OCI-LY7 (cell line): ENCODE measurements around the gene PSKH1. TPM values are rescaled to one million over a fixed set of nuclear protein-coding genes. Genes with fewer than 3 reads are reported as not detected.

ENCODE experiments used
- BruUV-seq: library from RNA; stranded (reverse); fragments of 400-500 nt; replicated peaks from 2 replicates; lab custom pipeline; 2021; lab: Mats Ljungman, UMichigan
- CTCF ChIA-PET: fragments of 300-600 bp; sonication (Branson Sonifier 250); formaldehyde crosslinking; loops from one replicate; lab custom pipeline; 2022; ENCODE audit warnings: antibody characterized with exemption; ENCODE audit not compliant: unreplicated experiment; lab: Charles Lee
- POLR2A ChIA-PET: fragments of 300-600 bp; sonication (Branson Sonifier 250); formaldehyde crosslinking; loops from one replicate; lab custom pipeline; 2022; ENCODE audit warnings: antibody characterized with exemption; lab: Charles Lee
- DNase-seq: peaks from one replicate; pipeline ENCODE4 v3.0.0-alpha.2; 2015; ENCODE audit warnings: low spot score
- H2AFZ ChIP-seq: fragments of 200-600 bp; sonication (generic), shearing (Covaris generic); 2 replicates; pipeline ENCODE4 v1.6.1; 2014; ENCODE audit warnings: mild to moderate bottlenecking, antibody characterized with exemption, low read length, moderate library complexity
- H3K27ac ChIP-seq: fragments of 200-600 bp; sonication (generic); 2 replicates; pipeline ENCODE4 v1.5.1; 2014; ENCODE audit warnings: mixed run types, low read depth, mild to moderate bottlenecking, moderate library complexity, low read length, inconsistent platforms; ENCODE audit not compliant: poor library complexity, severe bottlenecking
- H3K36me3 ChIP-seq: fragments of 200-600 bp; sonication (generic); 2 replicates; pipeline ENCODE4 v1.6.1; 2014; ENCODE audit warnings: mild to moderate bottlenecking, antibody characterized with exemption, low read length, moderate library complexity, mixed read lengths; ENCODE audit not compliant: insufficient read depth
- H3K4me1 ChIP-seq: fragments of 200-600 bp; sonication (generic); 2 replicates; pipeline ENCODE4 v1.5.1; 2014; ENCODE audit warnings: mild to moderate bottlenecking, low read length; ENCODE audit not compliant: insufficient read depth, poor library complexity, severe bottlenecking
- H3K4me2 ChIP-seq: fragments of 200-600 bp; sonication (generic); 2 replicates; pipeline ENCODE4 v1.6.1; 2014; ENCODE audit warnings: mild to moderate bottlenecking, low read length
- H3K4me3 ChIP-seq: fragments of 200-600 bp; sonication (generic); 2 replicates; pipeline ENCODE4 v1.5.1; 2014; ENCODE audit warnings: mild to moderate bottlenecking, low read depth, low read length; ENCODE audit not compliant: poor library complexity, severe bottlenecking
- H3K79me2 ChIP-seq: fragments of 200-600 bp; sonication (generic); 2 replicates; pipeline ENCODE4 v1.6.1; 2016; ENCODE audit warnings: low read depth, mild to moderate bottlenecking, low read length, moderate library complexity, mixed read lengths; ENCODE audit not compliant: insufficient read depth
- H3K9me2 ChIP-seq: fragments of 200-600 bp; sonication (generic); 2 replicates; pipeline ENCODE4 v1.6.1; 2016; ENCODE audit warnings: mild to moderate bottlenecking, low read length, mixed read lengths; ENCODE audit not compliant: insufficient read depth
- H3K9me3 ChIP-seq: fragments of 200-600 bp; sonication (generic); 2 replicates; pipeline ENCODE4 v1.6.1; 2014; ENCODE audit warnings: mild to moderate bottlenecking, mixed run types, low read length, mixed read lengths
- H4K20me1 ChIP-seq: fragments of 200-600 bp; sonication (generic); 2 replicates; pipeline ENCODE4 v1.6.1; 2014; ENCODE audit warnings: mild to moderate bottlenecking, antibody characterized with exemption, low read length, moderate library complexity, mixed read lengths; ENCODE audit not compliant: insufficient read depth
- EZH2phosphoT487 ChIP-seq: fragments of 200-600 bp; sonication (generic); IDR thresholded peaks from 2 replicates; pipeline ENCODE4 v1.6.1; 2018; ENCODE audit warnings: low read depth, borderline replicate concordance, mild to moderate bottlenecking, mixed run types, antibody characterized with exemption, low read length, moderate library complexity, mixed read lengths
- intact Hi-C: fragments of 100-400 bp; cut with micrococcal nuclease; formaldehyde crosslinking; loops from one replicate; pipeline ENCODE4 v1.10.0; 2022; ENCODE audit not compliant: unreplicated experiment
- total RNA-seq, 2 experiments: library from RNA; depleted of rRNA in 1 of 2; stranded (reverse); fragments of >200 nt in 1 of 2; shearing (Covaris generic) in 1 of 2; gene quantifications; 2 replicates each; pipeline ENCODE4 v1.2.3, GENCODE V29; 2014 to 2022
- TF ChIP-seq, protein P1 (sequence below): fragments of 200-600 bp; sonication (generic); conservative IDR thresholded peaks from 2 replicates; pipeline ENCODE4 v1.5.1; 2014; ENCODE audit warnings: mild to moderate bottlenecking, antibody characterized with exemption, low read length, moderate library complexity, mixed read lengths

The PSKH1 gene
- total RNA-seq, 2 experiments from 2014 or later = 10.4 to 27.1 TPM

- Histone ChIP-seq H3K36me3 (peaks cover 5% of the 10 kb centered on the region; the same call in 1 of the 2 replicates), H3K9me3 (no peaks in the 10 kb centered on the region), H4K20me1 (no peaks in the 10 kb centered on the region; the same call in 1 of the 2 replicates), H3K4me2 (no peak overlapping the region), H3K79me2 (no peaks in the 10 kb centered on the region), H2AFZ (no peak overlapping the region), H3K9me2 (no peaks in the 10 kb centered on the region), H3K4me1 (no peaks in the 10 kb centered on the region), H3K4me3 (no peak overlapping the region), H3K27ac (no peak overlapping the region)
- DNase-seq = peak; percentile 41
- ChIA-PET POLR2A (no interaction called here), CTCF (no interaction called here)
- TF ChIP-seq, protein P1, sequence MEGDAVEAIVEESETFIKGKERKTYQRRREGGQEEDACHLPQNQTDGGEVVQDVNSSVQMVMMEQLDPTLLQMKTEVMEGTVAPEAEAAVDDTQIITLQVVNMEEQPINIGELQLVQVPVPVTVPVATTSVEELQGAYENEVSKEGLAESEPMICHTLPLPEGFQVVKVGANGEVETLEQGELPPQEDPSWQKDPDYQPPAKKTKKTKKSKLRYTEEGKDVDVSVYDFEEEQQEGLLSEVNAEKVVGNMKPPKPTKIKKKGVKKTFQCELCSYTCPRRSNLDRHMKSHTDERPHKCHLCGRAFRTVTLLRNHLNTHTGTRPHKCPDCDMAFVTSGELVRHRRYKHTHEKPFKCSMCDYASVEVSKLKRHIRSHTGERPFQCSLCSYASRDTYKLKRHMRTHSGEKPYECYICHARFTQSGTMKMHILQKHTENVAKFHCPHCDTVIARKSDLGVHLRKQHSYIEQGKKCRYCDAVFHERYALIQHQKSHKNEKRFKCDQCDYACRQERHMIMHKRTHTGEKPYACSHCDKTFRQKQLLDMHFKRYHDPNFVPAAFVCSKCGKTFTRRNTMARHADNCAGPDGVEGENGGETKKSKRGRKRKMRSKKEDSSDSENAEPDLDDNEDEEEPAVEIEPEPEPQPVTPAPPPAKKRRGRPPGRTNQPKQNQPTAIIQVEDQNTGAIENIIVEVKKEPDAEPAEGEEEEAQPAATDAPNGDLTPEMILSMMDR = peak; percentile 57
- no peak for TF ChIP-seq EZH2phosphoT487
- no TSS peak for BruUV-seq
- intact Hi-C loops = no loop called here
These were observed 26.7 kb downstream of the PSKH1 start for GRCh38 chr16:67919622-67920221.

GRCh38 chr16:67922221-67922620, 29.2 kb downstream of the PSKH1 start:
- TF ChIP-seq, protein P1 = no peak
- TF ChIP-seq EZH2phosphoT487 = no peak
- intact Hi-C loops = no loop called here
- H3K4me1 ChIP-seq = peaks cover 10% of the 10 kb centered on the region
- no peaks in the 10 kb centered on the region for H3K79me2 ChIP-seq
- no peaks in the 10 kb centered on the region; the same call in 1 of the 2 replicates for H4K20me1 ChIP-seq
- H2AFZ ChIP-seq = no peak overlapping the region
- no peaks in the 10 kb centered on the region for H3K9me3 ChIP-seq
- ChIA-PET CTCF (no interaction called here), POLR2A (no interaction called here)
- DNase-seq = no peak
- H3K9me2 ChIP-seq = no peaks in the 10 kb centered on the region
- H3K4me2 ChIP-seq = no peak overlapping the region
- no peak overlapping the region for H3K4me3 ChIP-seq
- H3K36me3 ChIP-seq = 0 out of 2 replicates have a peak, but pooled peaks cover under 1% of the 10 kb centered on the region
- H3K27ac ChIP-seq = no peak overlapping the region
- BruUV-seq = no TSS peak

DNA sequence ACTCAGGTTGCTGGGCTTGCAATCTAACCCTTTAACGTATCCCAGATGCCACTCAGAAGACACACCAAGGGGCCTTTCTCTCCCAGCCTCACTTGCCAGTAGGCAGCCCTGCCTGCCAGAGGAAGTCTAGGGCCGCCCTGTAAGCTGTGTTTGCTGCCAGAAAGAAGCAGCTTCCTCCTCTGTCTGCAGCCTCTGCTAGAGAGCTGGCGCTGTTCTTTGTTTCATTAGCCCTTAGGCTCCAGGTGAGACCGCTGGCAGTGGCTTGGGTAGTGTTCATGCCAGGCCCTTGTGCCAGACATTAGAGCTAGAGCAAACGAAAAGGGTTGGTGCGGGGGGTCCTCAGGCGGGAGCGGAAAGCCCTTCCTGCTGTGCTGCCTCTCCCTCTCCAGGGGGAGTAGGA, 29.7 kb downstream of the PSKH1 start:
- Histone ChIP-seq H3K27ac (no peak overlapping the region), H3K4me3 (no peak overlapping the region), H3K4me1 (peaks cover 10% of the 10 kb centered on the region), H3K9me3 (no peaks in the 10 kb centered on the region), H4K20me1 (no peaks in the 10 kb centered on the region; the same call in 1 of the 2 replicates), H3K4me2 (no peak overlapping the region), H3K9me2 (no peaks in the 10 kb centered on the region), H2AFZ (no peak overlapping the region), H3K36me3 (0 out of 2 replicates have a peak, but pooled peaks cover 4% of the 10 kb centered on the region), H3K79me2 (no peaks in the 10 kb centered on the region)
- DNase-seq = no peak
- intact Hi-C loops = no loop called here
- TF ChIP-seq EZH2phosphoT487 = no peak
- TF ChIP-seq, protein P1 = no peak
- POLR2A ChIA-PET = interaction anchor here (0.6 kb wide), 1 partner anchor 324 kb away, joined by 3 read pairs; no protein-coding TSS in a partner anchor
- no TSS peak for BruUV-seq
- CTCF ChIA-PET = no interaction called here
